HepG2 (cell line): ENCODE measurements around the gene SAMD4B. TPM values are rescaled to one million over a fixed set of nuclear protein-coding genes. Genes with fewer than 3 reads are reported as not detected.

Experiments
- ATAC-seq: fragments of 200-7000 bp; cut with Tn5 transposase; 3 replicates; pipeline ENCODE4 v1.9.1; 2020; ENCODE audit warnings: mild to moderate bottlenecking, moderate library complexity
- BruUV-seq: library from RNA; stranded (reverse); fragments of 400-500 nt; replicated peaks from 2 replicates; lab custom pipeline; 2021; lab: Mats Ljungman, UMichigan
- CTCF ChIA-PET: fragments of 300-600 bp; formaldehyde crosslinking; extraction: SDS; loops from one replicate; lab custom pipeline; 2021; ENCODE audit warnings: low total read pairs, inconsistent platforms, low intra/inter-chr PET ratio; lab: Yijun Ruan, JAX
- POLR2A ChIA-PET: fragments of 350-600 bp; sonication (Branson Sonifier 250); formaldehyde crosslinking; loops from one replicate; lab custom pipeline; 2020; ENCODE audit warnings: antibody characterized with exemption, inconsistent platforms; lab: Yijun Ruan, JAX
- DNase-seq: peaks from one replicate; pipeline ENCODE4 v3.0.0-alpha.2; 2015; ENCODE audit warnings: low spot score
- FAIRE-seq: peaks from 3 replicates; lab custom pipeline; 2011; peaks lifted over from hg19 to GRCh38; lab: Jason Lieb, UNC
- H2AFZ ChIP-seq: one replicate; pipeline ENCODE4 v1.6.1; 2011; ENCODE audit warnings: low read length, inconsistent platforms
- H3K27ac ChIP-seq: fragments of 300-600 bp; 3 replicates; pipeline ENCODE4 v1.8.0; 2011; ENCODE audit warnings: mixed run types, mild to moderate bottlenecking, mixed read lengths, low read length, inconsistent platforms; ENCODE audit not compliant: insufficient read depth; ENCODE audit errors: extremely low read length
- H3K27me3 ChIP-seq, 2 experiments: fragments of 200-600 bp in 1 of 2; 2 replicates in 1 of 2; 3 replicates in 1 of 2; pipeline versions ENCODE4 v1.6.0 to v1.8.0; 2011; ENCODE audit warnings: low read length in 2 of 2, mild to moderate bottlenecking in 2 of 2, moderate library complexity in 2 of 2, inconsistent platforms in 1 of 2; ENCODE audit not compliant: insufficient read depth in 2 of 2, control insufficient read depth in 1 of 2
- H3K36me3 ChIP-seq, 2 experiments: fragments of 200-600 bp in 1 of 2; replicated peaks in 1 of 2; 2 replicates in 1 of 2; 3 replicates in 1 of 2; pipeline versions ENCODE4 v1.5.1 to v1.8.0; 2011; ENCODE audit warnings: low read length in 2 of 2, inconsistent platforms in 1 of 2; ENCODE audit not compliant: insufficient read depth in 2 of 2, control insufficient read depth in 1 of 2
- H3K4me1 ChIP-seq: 2 replicates; pipeline ENCODE4 v1.5.1; 2012; ENCODE audit warnings: low read length, inconsistent platforms; ENCODE audit not compliant: insufficient read depth
- H3K4me2 ChIP-seq: 2 replicates; pipeline ENCODE4 v1.6.0; 2011; ENCODE audit warnings: low read depth, low read length, inconsistent platforms
- H3K4me3 ChIP-seq, 3 experiments: fragments of 200-600 bp in 1 of 3; sonication (generic), shearing (Covaris generic) in 1 of 3; replicated peaks in 1 of 3; 2 replicates each; pipeline ENCODE4 v1.5.1; 2011 to 2016; ENCODE audit warnings: low read length in 3 of 3, inconsistent platforms in 2 of 3, low read depth in 2 of 3, mild to moderate bottlenecking in 2 of 3, control low read depth in 1 of 3, mixed read lengths in 1 of 3; ENCODE audit not compliant: insufficient read depth in 1 of 3
- H3K79me2 ChIP-seq: one replicate; pipeline ENCODE4 v1.6.1; 2011; ENCODE audit warnings: low read length, inconsistent platforms; ENCODE audit not compliant: insufficient read depth
- H3K9ac ChIP-seq: 2 replicates; pipeline ENCODE4 v1.6.0; 2011; ENCODE audit warnings: mild to moderate bottlenecking, low read depth, low read length, inconsistent platforms; ENCODE audit not compliant: insufficient read depth
- H3K9me3 ChIP-seq: 2 replicates; pipeline ENCODE4 v1.5.1; 2012; ENCODE audit warnings: mild to moderate bottlenecking, low read length
- H4K20me1 ChIP-seq: 2 replicates; pipeline ENCODE4 v1.6.0; 2011; ENCODE audit warnings: inconsistent platforms, mild to moderate bottlenecking, low read length, moderate library complexity; ENCODE audit not compliant: insufficient read depth
- CENPT ChIP-seq: sonication (generic); formaldehyde crosslinking; IDR thresholded peaks from 2 replicates; pipeline ENCODE4 v1.8.0; 2022; ENCODE audit warnings: low read depth, mild to moderate bottlenecking, moderate library complexity, missing genetic modification reagents
- HOXA5 ChIP-seq: sonication (generic); formaldehyde crosslinking; IDR thresholded peaks from 2 replicates; pipeline ENCODE4 v1.4.0; 2020; ENCODE audit warnings: missing genetic modification reagents
- PHF21A ChIP-seq: sonication (generic); formaldehyde crosslinking; IDR thresholded peaks from 2 replicates; pipeline ENCODE4 v1.5.0; 2020; ENCODE audit warnings: mild to moderate bottlenecking, missing genetic modification reagents
- ZNF12 ChIP-seq: sonication (generic); formaldehyde crosslinking; IDR thresholded peaks from 2 replicates; pipeline ENCODE4 v1.5.0; 2020; ENCODE audit warnings: missing genetic modification reagents
- WGBS: methylation state at CpG from one replicate; pipeline ENCODE4 v1.1.6; 2017; ENCODE audit warnings: low lambda C conversion rate; 5-methylcytosine and 5-hydroxymethylcytosine counted together
- in situ Hi-C: cut with HindIII; loops from 2 replicates; pipeline ENCODE4 v1.10.0; 2017; ENCODE audit warnings: low pct_unique_long_range_greater_than_20kb; ENCODE audit not compliant: extremely low pct_ligation_motif_present
- intact Hi-C: fragments of 100-400 bp; cut with micrococcal nuclease; formaldehyde crosslinking; loops from one replicate; pipeline ENCODE4 v1.10.0; 2022; ENCODE audit not compliant: unreplicated experiment
- polyA plus RNA-seq, 8 experiments: library from polyadenylated mRNA; depleted of rRNA in 3 of 8; stranded (reverse) in 7 of 8; unstranded in 1 of 8; fragments of >200 nt; fragmentation: Illumina TruSeq in 4 of 8; extraction: Trizol in 4 of 8; gene quantifications; 2 replicates each; pipeline versions ENCODE4 v1.2.1 to v1.2.3, GENCODE V29; 2011 to 2016; ENCODE audit warnings: low read depth in 4 of 8, missing spikeins in 1 of 8, mixed read lengths in 1 of 8; ENCODE audit not compliant: insufficient read depth in 1 of 8
- total RNA-seq, 5 experiments: library from RNA; depleted of rRNA; stranded (reverse); fragments of >200 nt; fragmentation: Illumina TruSeq; extraction: Trizol; gene quantifications; 2 replicates each; pipeline ENCODE4 v1.2.3, GENCODE V29; 2016; ENCODE audit warnings: low read depth in 1 of 5
- TF ChIP-seq, protein P1 (sequence below): sonication (generic); formaldehyde crosslinking; IDR thresholded peaks from 2 replicates; pipeline ENCODE4 v1.4.0; 2020; ENCODE audit warnings: missing genetic modification reagents, mild to moderate bottlenecking, borderline replicate concordance

SAMD4B gene
- total and polyA plus RNA-seq, 2 of the 13 experiments (the other 11 are each of a cell fraction or from before 2014, with no cell fraction given) = 26.0 to 31.8 TPM

DNA sequence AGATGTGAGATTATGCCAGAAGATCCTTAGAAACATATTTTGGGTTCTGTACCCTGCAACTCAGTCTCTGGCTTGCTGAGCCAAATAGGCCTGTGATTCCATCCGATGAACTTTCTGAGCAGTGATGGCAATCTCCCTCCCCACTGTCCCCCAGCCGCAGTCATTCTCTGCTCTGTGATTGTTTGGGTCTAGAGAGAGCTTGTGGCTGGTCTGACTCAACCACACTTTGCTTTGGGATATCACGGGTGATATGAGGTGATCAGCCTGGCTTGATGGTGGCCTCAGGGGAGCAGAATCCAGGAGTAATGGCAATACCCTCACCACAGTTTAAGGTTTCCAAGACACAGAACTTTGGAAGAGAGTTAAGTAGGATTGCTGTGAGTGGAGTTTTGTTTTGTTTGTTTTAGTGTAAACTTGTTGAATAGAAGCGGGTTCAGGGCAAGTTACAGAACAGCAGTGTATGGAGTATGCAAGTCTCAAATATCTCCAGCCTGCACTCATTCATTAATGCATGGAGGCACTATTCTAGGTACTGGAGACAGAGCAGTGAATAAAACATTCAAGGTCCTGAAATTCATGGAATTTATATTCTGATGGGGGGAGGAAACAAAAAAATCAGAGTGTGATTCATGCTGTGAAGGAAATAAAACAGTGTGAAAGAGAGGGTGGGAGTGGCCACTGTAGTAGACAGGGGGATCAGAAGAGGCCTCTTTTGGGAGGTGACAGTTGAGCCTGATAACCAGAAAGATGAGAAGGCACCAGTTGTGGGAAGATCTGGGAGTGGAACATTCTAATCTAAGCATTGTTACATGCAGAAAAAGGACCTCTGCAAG lies 5.3 kb downstream of the SAMD4B start:
- ATAC-seq = no peak
- TF ChIP-seq CENPT (CRISPR knock-in tag) (no peak), HOXA5 (CRISPR knock-in tag) (no peak), PHF21A (CRISPR knock-in tag) (no peak), ZNF12 (CRISPR knock-in tag) (no peak)
- TF ChIP-seq, protein P1, sequence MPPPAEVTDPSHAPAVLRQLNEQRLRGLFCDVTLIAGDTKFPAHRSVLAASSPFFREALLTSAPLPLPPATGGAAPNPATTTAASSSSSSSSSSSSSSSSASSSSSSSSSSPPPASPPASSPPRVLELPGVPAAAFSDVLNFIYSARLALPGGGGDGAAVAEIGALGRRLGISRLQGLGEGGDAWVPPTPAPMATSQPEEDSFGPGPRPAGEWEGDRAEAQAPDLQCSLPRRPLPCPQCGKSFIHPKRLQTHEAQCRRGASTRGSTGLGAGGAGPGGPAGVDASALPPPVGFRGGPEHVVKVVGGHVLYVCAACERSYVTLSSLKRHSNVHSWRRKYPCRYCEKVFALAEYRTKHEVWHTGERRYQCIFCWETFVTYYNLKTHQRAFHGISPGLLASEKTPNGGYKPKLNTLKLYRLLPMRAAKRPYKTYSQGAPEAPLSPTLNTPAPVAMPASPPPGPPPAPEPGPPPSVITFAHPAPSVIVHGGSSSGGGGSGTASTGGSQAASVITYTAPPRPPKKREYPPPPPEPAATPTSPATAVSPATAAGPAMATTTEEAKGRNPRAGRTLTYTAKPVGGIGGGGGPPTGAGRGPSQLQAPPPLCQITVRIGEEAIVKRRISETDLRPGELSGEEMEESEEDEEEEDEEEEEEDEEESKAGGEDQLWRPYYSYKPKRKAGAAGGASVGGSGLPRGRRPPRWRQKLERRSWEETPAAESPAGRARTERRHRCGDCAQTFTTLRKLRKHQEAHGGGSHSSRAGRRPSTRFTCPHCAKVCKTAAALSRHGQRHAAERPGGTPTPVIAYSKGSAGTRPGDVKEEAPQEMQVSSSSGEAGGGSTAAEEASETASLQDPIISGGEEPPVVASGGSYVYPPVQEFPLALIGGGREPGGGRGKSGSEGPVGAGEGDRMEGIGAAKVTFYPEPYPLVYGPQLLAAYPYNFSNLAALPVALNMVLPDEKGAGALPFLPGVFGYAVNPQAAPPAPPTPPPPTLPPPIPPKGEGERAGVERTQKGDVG (CRISPR knock-in tag) = no peak
- TF ChIP-seq, all 625 proteins: peak for 0
- no peaks in the 10 kb centered on the region for H3K9me3 ChIP-seq
- no peaks in the 10 kb centered on the region; the same call in none of the 2 replicates for H4K20me1 ChIP-seq
- intact Hi-C loops = no loop called here
- no peak overlapping the region for H3K9ac ChIP-seq
- no peaks in the 10 kb centered on the region for H3K27me3 ChIP-seq
- no peak for FAIRE-seq
- peaks cover 41% of the 10 kb centered on the region for H3K79me2 ChIP-seq
- WGBS = 97% methylated on average over 4 of the region's 4 CpGs
- POLR2A ChIA-PET = interaction anchor here (0.8 to 1.2 kb wide), 2 partner anchors 54 to 88 kb away, joined by 3 read pairs; partner anchors contain the start of gene RPS16
- H2AFZ ChIP-seq = no peak overlapping the region
- BruUV-seq = no TSS peak
- in situ Hi-C loops = no loop called here
- H3K36me3 ChIP-seq = peaks cover 3 to 46% of the 10 kb centered on the region in 2 experiments; a peak in 4 of 5 replicates
- peaks cover 36% of the 10 kb centered on the region for H3K4me1 ChIP-seq
- no peak overlapping the region for H3K4me3 ChIP-seq
- H3K4me2 ChIP-seq = no peak overlapping the region
- CTCF ChIA-PET = no interaction called here
- H3K27ac ChIP-seq = no peak overlapping the region
- DNase-seq = no peak
